Natural killer cell (primary cell): ENCODE measurements around the gene PNKP. TPM values are rescaled to one million over a fixed set of nuclear protein-coding genes. Genes with fewer than 3 reads are reported as not detected.

Source experiments
- ATAC-seq, 3 donors: fragments of 150-1000 bp in 2 of 3; fragments of 200-7000 bp in 1 of 3; cut with Tn5 transposase; 1 replicate in 1 of 3; 2 replicates in 2 of 3; pipeline ENCODE4 v1.10.0; 2021; ENCODE audit warnings: mild to moderate bottlenecking in 2 of 3, moderate library complexity in 2 of 3
- DNase-seq, 2 donors: peaks; one replicate each; pipeline versions ENCODE4 v3.0.0 to v3.0.0-alpha.2; 2013 to 2021; ENCODE audit warnings: mixed read lengths in 1 of 2
- H3K27ac ChIP-seq: one replicate; pipeline ENCODE4 v1.5.1; 2013; ENCODE audit warnings: mild to moderate bottlenecking, low read length
- H3K27me3 ChIP-seq: one replicate; pipeline ENCODE4 v1.6.1; 2013; ENCODE audit warnings: low read length; ENCODE audit not compliant: control insufficient read depth, insufficient read depth
- H3K36me3 ChIP-seq: one replicate; pipeline ENCODE4 v1.6.1; 2013; ENCODE audit warnings: low read length; ENCODE audit not compliant: control insufficient read depth, insufficient read depth
- H3K4me1 ChIP-seq: one replicate; pipeline ENCODE4 v1.6.1; 2013; ENCODE audit warnings: low read length; ENCODE audit not compliant: control insufficient read depth, insufficient read depth
- H3K4me3 ChIP-seq: one replicate; pipeline ENCODE4 v1.5.1; 2013; ENCODE audit warnings: low read length
- H3K9me3 ChIP-seq: one replicate; pipeline ENCODE4 v1.6.1; 2013; ENCODE audit warnings: low read length; ENCODE audit not compliant: control insufficient read depth, insufficient read depth
- H3K27ac Mint-ChIP-seq, 2 donors: one replicate each; pipeline ENCODE4 v1.8.0; 2022; ENCODE audit warnings: mild to moderate bottlenecking in 2 of 2, mixed read lengths in 2 of 2, moderate library complexity in 1 of 2
- H3K27me3 Mint-ChIP-seq, 2 donors: one replicate each; pipeline ENCODE4 v1.8.0; 2022; ENCODE audit warnings: low read depth in 2 of 2, mixed read lengths in 2 of 2
- H3K36me3 Mint-ChIP-seq: one replicate; pipeline ENCODE4 v1.8.0; 2022; ENCODE audit warnings: mixed read lengths
- H3K4me1 Mint-ChIP-seq, 2 donors: one replicate each; pipeline ENCODE4 v1.8.0; 2022; ENCODE audit warnings: mixed read lengths in 2 of 2
- H3K4me3 Mint-ChIP-seq: one replicate; pipeline ENCODE4 v1.8.0; 2022; ENCODE audit warnings: mild to moderate bottlenecking, moderate library complexity, mixed read lengths
- H3K9me3 Mint-ChIP-seq, 2 donors: one replicate each; pipeline ENCODE4 v1.8.0; 2022; ENCODE audit warnings: mixed read lengths in 2 of 2
- CTCF ChIP-seq: fragments of 200-600 bp; IDR thresholded peaks from one replicate; pipeline ENCODE4 v1.8.0; 2022; ENCODE audit warnings: antibody characterized with exemption
- WGBS: methylation state at CpG from one replicate; pipeline ENCODE4 v1.1.7; 2013; ENCODE audit warnings: missing lambda C conversion rate; ENCODE audit not compliant: insufficient coverage; 5-methylcytosine and 5-hydroxymethylcytosine counted together
- intact Hi-C: fragments of 100-400 bp; cut with micrococcal nuclease; formaldehyde crosslinking; loops from one replicate; pipeline ENCODE4 v1.14.2; 2022
- total RNA-seq, 4 donors: library from RNA; stranded (reverse); fragments of 120-200 nt in 1 of 4; gene quantifications; one replicate each; pipeline versions ENCODE4 v1.2.3 to v1.2.4, GENCODE V29; 2013 to 2022

Gene PNKP
- total RNA-seq, 3 donors from 2014 or later (not counting 1 experiment from before 2014, with no cell fraction given): 228 to 253 (median 243) TPM

DNA sequence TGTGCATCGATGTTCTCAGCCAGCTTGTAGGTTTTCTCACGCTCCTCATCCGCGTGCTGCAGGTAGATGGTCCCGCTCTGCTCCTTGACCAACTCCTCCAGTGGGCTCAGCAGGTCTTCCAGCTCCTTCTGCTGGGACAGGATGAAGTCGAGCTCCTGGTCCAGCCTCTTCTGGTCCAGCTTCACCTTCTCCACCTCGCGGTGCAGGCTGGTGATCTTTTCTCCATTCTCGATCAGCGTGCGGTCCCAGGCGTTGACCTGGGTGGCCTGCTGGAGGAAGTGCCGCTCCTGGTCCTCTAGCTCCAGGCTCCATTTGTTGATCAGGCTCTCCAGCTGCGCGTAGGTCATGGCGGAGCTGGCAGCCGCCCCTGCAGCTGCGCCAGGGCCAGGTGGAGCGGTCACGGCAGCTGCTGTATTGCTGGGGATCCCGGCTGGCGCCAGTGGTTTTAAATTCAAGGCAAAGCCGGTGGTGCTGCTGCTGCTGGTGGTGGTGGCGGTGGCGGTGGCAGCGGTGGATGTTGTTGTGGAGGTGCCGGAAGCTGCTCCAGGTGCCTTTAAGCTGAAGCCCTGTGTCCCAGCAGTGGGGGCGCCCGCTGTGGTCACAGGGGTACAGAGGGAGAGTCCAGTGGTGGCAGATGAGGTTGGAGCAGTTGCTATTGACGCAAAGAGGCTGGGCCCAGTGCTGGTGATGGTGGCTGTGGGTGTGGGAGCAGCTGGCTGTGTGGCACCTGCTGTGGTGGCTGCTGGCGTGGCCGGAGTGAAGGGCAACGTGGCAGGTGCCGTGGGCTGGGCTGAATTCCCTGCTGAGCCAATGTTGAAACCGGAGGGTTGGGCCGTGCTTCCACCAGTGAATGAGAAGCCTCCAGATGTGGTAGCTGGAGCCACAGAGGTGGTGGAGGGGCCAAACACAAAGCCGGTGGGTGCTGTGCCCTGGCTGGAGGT, 41.4 kb upstream of the PNKP start:
- Mint-ChIP-seq H3K9me3 (no peaks in the 10 kb centered on the region), H3K27ac (peak overlapping the region in 1 of 2 donors; percentile 21), H3K4me1 (peaks cover 9 to 23% of the 10 kb centered on the region in 2 donors), H3K27me3 (no peaks in the 10 kb centered on the region), H3K36me3 (no peaks in the 10 kb centered on the region), H3K4me3 (no peak overlapping the region)
- Histone ChIP-seq H3K4me3 (no peak overlapping the region), H3K4me1 (peaks cover 13% of the 10 kb centered on the region), H3K36me3 (peaks cover 33% of the 10 kb centered on the region), H3K27me3 (no peaks in the 10 kb centered on the region), H3K27ac (no peak overlapping the region), H3K9me3 (no peaks in the 10 kb centered on the region)
- no peak for TF ChIP-seq CTCF
- ATAC-seq: no peak
- 97% methylated on average over 37 of the region's 37 CpGs for WGBS
- intact Hi-C loops: no loop called here
- DNase-seq: no peak

- 93% methylated on average over 22 of the region's 23 CpGs for WGBS
- intact Hi-C loops: no loop called here
- no peaks in the 10 kb centered on the region for H3K27me3 ChIP-seq
- no peak for TF ChIP-seq CTCF
- no peaks in the 10 kb centered on the region for H3K9me3 Mint-ChIP-seq
- no peak overlapping the region for H3K4me3 Mint-ChIP-seq
- no peak overlapping the region for H3K27ac Mint-ChIP-seq
- H3K27ac ChIP-seq: no peak overlapping the region
- DNase-seq (no peak), ATAC-seq (no peak)
- no peaks in the 10 kb centered on the region for H3K27me3 Mint-ChIP-seq
- H3K4me1 ChIP-seq: peaks cover 13% of the 10 kb centered on the region
- H3K4me3 ChIP-seq: no peak overlapping the region
- peaks cover 9 to 15% of the 10 kb centered on the region in 2 donors for H3K4me1 Mint-ChIP-seq
- no peaks in the 10 kb centered on the region for H3K36me3 Mint-ChIP-seq
- peaks cover 26% of the 10 kb centered on the region for H3K36me3 ChIP-seq
- H3K9me3 ChIP-seq: no peaks in the 10 kb centered on the region
These were observed 40.5 kb upstream of the PNKP start for GRCh38 chr19:49907745-49908446.

DNA sequence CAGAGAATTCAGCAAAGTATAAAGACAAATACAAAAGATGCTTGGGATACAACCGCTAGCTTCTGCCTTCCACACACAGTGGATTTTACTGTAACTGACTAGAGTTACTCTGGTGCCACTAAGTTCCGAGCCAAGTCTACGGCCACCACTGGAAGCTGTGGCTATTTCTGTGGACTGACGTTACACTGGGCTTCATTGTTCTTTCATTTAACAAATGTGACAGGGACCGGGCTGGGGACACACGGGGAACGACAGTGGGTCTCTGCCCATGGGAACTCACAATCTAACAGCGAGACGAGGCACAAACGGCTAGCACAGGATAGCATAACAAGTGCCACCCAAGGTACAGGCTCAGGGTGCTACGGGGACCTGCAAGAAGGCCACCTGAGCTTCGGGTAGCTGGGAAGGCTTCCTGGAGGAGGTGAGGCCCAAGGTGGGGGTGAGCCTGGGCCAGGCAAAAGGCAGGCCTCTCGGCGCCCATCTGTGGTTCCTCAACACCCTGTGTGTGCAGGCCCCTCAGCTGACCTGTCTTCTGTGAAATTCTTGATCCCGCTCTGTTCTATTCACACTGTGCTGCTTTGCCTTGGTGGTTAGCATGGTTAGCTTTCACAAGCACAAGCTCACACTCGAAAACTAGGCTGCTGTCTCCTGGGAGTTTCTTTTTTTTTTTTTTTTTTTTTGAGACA, 39.6 kb upstream of the PNKP start:
- DNase-seq (no peak), ATAC-seq (no peak)
- Histone ChIP-seq H3K4me3 (no peak overlapping the region), H3K36me3 (peaks cover 23% of the 10 kb centered on the region), H3K27ac (no peak overlapping the region), H3K27me3 (no peaks in the 10 kb centered on the region), H3K4me1 (peaks cover 13% of the 10 kb centered on the region), H3K9me3 (no peaks in the 10 kb centered on the region)
- no peaks in the 10 kb centered on the region for H3K27me3 Mint-ChIP-seq
- intact Hi-C loops: no loop called here
- H3K9me3 Mint-ChIP-seq: no peaks in the 10 kb centered on the region
- H3K36me3 Mint-ChIP-seq: no peaks in the 10 kb centered on the region
- peaks cover 9 to 14% of the 10 kb centered on the region in 2 donors for H3K4me1 Mint-ChIP-seq
- no peak overlapping the region for H3K4me3 Mint-ChIP-seq
- TF ChIP-seq CTCF: no peak
- H3K27ac Mint-ChIP-seq: peak overlapping the region in 1 of 2 donors; percentile 24
- WGBS: 94% methylated on average over 16 of the region's 16 CpGs
